GM18517 (cell line): Measurements from ENCODE around the gene CNOT9.
A peak's percentile ranks its signal among the peaks of the same experiment; 100 is the strongest.
"Not testable (repeated sequence)": the region's sequence is repeated elsewhere in the genome, so short reads cannot be mapped to it uniquely, and the experiment has no call there.

Experiments
- ATAC-seq: cut with Tn5 transposase; IDR thresholded peaks from one replicate; pipeline ENCODE4 v1.9.1; 2021; ENCODE audit warnings: mild to moderate bottlenecking, moderate library complexity; ENCODE audit not compliant: unreplicated experiment

CNOT9 gene, protein sequence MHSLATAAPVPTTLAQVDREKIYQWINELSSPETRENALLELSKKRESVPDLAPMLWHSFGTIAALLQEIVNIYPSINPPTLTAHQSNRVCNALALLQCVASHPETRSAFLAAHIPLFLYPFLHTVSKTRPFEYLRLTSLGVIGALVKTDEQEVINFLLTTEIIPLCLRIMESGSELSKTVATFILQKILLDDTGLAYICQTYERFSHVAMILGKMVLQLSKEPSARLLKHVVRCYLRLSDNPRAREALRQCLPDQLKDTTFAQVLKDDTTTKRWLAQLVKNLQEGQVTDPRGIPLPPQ

DNA sequence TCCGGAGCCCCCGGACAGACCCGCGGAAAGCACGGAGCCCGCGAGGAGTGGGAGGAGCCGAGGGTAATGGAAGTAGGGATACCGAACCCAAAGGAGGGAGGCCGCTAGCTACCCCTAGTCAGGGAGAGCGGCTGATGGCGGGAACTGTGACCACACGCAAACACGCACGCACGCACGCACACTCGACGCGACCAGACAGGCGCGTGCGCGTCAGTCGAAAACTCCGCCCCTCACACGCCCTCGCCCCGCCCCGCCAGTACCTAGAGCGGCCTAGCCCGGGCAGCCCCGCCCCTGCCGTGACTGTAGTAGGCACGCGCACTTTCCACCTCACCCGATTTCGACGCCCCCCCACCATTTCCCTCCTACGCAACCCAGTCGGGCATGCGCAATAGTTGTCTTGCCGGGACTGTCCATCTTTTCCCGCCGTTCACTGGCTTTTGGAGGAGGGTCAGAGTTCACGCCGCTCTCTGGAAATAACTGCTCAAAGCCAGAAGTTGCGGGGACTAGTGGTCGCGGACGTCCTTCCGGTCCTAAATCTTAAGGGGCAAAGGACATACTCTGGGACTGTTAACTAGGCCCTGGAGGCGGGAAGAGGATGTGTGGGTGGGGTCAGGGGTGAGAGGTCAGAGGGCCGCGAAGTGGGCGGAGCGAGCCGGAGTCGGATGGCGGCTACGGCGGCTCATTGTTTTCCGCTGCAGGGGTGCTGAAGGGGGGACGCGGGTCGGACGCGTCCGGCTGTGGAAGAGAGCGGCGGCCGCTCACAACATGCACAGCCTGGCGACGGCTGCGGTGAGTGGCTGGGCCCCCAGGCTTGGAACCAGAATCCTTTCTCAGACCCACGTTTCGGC lies at the start of gene CNOT9, which contains the start of gene USP37:
Gene CNOT9, plus strand, starts transcription at position 650 of the 848 bp plus-strand sequence. Its CDS starts 116 bp downstream, at position 766.
Gene USP37, minus strand, starts transcription at position 162 of the 848 bp plus-strand sequence. CDS start 9,698 bp downstream, outside the sequence.
- ATAC-seq = peak; percentile 52

DNA sequence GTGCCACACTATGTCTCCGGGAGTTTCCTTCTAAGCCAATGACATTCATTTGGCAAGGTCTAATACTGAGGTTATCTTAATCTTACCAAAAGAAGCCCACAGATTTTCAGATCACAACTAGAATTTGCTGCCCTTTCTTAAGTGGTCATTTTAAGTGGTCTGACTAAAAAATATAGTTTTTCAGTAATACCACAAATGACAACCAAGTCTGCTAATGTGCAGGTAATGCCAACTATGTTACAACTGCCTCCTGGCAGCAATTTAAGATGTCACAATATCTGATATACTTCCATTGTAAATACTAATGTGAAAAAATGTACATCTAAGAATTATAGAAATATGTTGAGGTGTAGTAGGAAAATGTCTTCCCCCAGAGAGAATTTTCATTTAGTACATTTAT lies 49.8 kb upstream of the CNOT9 start:
- no peak for ATAC-seq

DNA sequence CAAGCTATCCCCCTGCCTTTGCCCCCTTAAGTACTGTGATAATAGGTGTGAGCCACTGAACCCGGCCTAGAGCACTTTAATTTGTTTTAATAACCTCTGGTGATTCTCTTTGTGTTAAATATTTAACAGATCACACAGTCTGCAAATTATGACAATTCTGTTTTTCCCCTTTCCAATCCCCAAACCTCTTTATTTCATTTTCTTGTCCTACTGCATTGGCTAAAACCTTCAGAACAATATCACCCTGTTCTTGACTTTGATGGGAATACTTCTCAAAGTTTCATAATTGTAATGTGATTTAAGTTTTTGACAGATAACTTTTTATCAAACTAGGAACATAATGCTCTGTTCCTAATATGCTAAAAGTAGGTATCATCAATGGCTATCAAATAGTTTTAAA lies 45.0 kb upstream of the CNOT9 start:
- ATAC-seq = no peak

DNA sequence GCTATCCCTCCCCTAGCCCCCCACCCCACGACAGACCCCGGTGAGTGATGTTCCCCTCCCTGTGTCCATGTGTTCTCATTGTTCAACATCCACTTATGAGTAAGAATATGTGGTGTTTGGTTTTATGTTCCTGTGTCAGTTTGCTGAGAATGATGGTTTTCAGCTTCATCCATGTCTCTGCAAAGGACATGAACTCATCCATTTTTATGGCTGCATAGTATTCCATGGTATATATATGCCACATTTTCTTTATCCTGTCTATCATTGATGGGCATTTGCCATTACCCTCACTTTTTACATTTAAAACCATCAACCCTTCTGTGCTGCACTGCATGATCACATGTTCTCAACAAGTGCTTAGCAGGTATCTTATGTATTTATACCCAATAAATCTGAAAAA lies 40.2 kb upstream of the CNOT9 start:
- not testable (repeated sequence) for ATAC-seq

DNA sequence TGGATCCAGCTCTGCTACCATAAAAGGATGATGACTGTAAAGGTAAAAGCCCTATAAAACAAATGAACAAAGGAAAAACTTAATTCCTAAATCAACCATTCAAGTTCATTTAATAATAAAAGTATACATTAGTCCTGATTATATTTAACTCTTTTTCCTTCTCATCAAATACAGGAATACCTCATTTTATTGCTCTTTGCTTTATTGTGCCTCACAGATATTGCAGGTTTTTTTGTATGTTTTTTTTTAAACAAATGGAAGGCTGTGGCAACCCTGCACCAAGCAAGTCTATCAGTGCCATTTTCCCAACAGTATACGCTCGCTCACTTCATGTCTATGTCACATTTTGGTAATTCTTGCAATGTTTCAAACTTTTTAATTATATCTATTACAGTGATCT lies 38.6 kb upstream of the CNOT9 start:
- no peak for ATAC-seq

DNA sequence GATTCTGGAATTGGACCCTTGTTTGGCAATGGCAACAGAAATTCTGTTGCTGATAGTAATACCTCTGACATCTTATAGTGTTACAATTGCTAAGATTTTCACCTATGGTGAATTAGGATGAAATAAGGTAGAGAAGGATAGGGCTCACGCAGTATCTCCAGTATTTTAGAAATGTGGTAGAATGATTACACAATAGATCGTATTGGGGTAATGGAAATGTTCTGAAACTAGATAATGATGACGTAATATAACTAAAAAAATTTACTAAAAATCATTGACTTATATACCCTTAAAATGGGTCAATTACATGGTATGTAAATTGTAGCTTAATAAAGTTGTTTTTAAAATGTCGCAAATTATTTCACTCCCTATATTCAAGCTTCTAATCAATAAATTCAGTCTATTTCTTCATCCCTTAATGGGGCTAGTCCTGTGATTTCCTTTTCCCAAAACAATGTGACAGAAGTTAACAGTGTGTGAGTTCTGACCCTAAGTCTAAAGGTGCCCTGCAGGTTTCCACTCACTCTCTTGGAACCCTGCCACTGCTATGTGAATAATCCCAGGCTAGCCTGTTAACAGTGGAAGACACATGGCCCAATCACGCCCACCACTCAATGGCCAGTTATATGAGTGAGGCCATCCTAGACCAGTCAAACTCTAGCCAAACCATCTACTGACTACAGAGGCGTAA lies 31.7 kb upstream of the CNOT9 start:
- no peak for ATAC-seq

DNA sequence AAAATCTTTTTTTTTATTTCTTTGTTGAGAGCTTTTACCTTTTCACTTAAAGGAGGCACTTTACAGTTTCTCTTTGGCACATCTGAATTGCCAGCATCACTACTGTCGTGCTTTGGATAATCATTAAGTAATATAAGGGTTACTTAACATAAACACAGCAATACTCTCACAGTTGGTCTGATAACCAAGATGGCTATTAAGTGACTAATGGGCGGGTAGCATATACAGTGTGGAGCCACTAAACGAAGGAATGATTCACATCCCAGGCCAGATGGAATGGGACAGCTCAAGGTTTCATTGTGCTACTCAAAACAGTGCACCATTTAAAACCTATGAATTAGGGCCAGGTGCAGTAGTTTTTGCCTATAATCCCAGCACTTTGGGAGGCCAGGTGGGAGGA lies 28.6 kb upstream of the CNOT9 start:
- no peak for ATAC-seq

DNA sequence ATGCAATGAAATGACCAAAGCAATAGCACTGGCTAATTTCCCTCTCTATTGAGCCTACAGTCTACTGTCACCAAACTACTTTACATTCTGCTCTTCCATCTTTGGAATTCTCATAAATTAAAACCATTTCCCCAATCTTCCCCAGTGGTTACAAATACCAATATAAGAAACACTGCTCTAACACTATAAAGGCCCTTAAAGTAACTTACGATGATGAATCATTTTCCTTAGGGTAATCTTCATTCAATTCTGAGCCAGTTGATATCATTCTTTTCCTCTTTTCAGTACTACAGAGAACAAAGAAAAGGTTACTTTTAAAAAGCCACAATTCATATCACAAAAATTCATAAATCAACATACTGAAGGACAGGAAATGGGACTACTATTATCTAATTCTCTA lies 22.6 kb upstream of the CNOT9 start:
- ATAC-seq = no peak

DNA sequence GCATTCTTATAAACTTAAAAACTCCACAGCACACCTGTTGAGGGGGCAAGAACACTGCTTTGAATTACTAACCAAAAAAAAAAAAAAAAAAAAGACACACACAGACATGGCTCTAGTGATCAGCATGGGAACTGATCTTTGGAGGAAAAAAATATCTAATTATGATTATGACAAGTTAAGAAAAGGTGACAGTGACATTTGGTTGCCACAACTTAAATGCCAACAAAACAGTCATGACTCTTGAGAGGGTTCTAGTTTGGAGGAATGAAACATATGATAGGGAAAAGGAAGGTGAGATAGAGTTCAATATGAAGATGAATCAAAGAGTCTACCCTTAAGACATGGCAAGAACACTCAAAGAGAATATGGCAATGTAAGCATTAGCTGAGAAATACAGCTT lies 21.1 kb upstream of the CNOT9 start:
- ATAC-seq = no peak

DNA sequence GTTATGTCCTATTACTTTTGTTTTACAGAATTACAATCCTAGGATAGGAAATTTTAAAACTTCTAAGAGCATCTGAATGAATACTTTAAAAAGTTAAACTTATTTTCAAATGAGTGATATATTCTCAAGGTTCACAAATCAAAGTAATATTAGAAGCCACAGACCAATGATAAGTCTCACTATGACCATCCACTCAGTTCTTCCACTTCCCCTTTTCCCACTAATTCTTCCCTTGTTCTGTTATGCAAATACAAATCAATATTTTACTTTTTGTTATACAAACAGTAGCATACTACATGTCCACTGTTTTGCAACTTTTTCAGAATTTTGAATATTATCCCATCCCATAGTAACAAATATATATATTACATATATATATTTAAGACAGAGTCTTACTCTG lies 20.7 kb upstream of the CNOT9 start:
- ATAC-seq = no peak

DNA sequence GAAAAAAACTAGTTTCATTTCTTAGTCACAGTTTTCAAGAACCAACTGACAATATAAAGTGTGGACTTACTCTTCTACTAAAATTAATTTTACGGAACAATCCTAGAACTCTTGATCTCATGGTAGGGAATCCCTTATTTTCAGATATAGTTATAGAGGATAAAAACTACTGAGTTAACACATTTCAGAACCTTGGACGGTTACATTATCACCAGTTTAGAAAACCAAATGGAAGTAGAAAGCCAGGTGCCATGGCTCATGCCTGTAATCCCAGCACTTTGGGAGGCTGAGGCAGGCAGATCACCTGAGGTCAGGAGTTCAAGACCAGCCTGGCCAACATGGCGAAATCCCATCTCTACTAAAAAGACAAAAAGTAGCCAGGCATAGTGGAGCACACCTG lies 14.4 kb upstream of the CNOT9 start:
- not testable (repeated sequence) for ATAC-seq

DNA sequence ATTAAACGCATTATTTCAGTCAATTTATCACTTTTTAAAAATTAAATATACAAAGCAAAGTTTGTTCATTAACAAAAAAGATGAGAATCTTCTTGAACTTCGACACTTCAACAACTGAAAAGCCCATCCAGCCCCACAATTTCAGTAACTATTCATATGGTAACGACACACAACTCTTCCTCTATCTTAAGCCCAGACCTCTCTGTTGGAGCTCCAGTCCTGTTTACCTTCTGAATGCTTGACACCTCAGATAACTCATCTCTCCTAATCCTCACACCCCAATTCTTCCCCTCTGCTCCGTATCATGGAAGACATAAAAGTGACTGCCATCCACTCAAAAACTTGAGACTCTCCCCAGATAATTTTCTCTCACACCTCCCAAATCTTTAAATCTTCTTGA lies 13.1 kb upstream of the CNOT9 start:
- ATAC-seq = no peak

DNA sequence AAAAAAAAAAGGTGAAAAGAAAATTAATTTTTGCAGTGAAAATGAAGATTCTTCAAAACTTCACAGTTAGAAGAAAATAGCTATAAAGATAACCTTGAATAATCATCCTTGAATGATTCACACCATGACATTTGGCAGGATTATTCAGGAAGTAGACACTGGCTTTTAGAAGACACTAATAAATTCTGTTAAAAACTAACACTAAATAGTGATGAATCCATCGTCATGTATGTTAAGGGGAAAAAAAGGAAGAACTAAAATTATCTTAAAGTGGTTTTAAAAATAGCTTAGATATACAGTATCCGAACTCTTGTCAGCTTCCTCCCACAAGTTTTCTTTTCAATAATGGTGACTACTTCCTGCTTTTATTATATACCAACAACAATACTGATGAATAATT lies 10.7 kb upstream of the CNOT9 start:
- no peak for ATAC-seq

DNA sequence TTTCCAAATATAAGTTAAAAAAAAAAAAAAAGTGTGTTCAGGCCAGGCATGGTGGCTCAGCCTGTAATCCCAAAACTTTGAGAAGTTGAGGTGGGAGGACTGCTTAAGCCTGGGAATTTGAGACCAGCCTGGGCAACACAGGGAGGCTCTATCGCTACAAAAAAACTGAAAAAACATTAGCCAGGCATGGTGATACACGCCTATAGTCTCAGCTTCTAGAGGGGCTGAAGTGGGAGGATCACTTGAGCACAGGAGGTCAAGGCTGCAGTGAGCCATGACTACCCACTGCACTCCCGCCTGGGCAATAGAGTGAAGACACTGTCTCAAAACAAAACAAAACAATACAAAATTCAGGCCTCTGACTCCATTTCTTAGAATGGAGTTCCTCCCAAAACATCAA lies 9.7 kb upstream of the CNOT9 start:
- no peak for ATAC-seq

DNA sequence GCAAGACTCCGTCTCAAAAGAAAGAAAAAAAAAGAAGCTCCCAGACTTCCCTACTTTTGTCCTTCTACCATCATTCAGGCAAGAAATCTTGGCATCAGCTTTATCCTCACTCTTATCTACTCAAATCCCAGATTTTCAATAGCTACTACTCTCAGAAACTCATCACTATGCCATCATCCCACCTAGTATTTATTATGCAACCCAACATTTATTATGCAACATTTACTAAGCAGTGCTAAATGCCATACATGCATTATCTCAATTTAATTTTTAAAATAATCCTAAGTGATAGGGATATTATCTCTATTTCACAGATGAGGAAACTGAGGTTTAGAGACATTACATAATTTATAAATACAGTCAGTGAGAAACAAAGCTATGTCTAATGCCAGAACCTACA lies 4.6 kb upstream of the CNOT9 start:
- no peak for ATAC-seq

DNA sequence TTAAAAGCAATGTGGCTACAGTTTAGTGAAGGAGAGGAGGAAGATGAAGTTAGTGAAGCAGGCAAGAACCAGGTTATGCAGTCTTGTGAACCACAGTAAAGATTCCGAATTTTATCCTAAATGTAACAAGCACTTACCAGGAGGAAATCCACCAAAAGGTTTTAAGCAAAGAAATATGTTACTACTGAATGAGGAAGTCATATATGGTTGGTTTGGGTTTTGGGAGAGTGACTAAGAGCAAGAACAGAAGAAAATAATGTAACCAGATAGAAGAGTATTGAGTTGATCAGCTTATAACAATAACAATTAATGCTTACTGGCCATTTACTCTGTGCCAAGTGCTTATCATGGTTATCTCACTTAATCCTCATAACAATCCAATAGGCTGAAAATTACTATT lies 2.3 kb upstream of the CNOT9 start:
- ATAC-seq = no peak

DNA sequence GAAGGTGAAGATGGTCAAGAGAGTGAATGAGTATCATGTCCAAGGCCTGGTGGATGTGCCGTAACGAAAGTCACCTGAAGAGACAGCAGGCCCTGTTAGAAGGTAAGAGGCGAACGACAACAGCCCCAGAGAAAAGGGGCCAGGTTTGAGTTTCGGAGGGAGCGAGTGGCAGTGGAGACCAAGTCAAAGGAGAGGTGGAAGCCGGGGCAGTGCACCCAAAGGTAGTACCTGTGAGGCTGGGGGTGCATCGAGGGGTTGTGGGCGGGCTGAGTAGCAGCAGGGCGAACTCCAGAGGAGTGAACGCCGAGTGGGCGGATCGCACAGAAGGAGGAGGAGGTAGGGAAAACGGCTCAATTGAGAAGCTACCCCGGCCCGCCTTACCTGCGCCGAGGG lies 846 bp upstream of the CNOT9 start:
- ATAC-seq = peak; percentile 42

DNA sequence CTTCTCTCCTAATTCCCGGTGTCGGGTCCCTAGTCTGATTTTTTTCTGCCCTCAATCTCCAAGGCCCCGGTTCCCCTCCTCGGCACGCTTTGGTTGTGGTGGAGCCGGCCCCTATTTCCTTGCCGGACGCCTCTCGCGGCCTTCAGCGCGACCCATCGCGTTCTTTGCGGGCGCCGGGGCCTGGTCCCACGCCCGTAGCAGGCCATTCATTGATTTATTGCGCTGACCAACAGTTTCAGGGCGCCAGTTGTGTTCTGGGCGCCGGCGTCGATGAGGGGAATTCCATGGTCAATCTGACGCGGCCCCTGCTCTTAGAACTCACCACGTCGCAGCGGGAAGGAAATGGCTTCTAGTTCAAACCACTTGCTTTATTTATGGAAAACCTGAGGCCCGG lies 396 bp downstream of the CNOT9 start:
- ATAC-seq = peak; percentile 26

DNA sequence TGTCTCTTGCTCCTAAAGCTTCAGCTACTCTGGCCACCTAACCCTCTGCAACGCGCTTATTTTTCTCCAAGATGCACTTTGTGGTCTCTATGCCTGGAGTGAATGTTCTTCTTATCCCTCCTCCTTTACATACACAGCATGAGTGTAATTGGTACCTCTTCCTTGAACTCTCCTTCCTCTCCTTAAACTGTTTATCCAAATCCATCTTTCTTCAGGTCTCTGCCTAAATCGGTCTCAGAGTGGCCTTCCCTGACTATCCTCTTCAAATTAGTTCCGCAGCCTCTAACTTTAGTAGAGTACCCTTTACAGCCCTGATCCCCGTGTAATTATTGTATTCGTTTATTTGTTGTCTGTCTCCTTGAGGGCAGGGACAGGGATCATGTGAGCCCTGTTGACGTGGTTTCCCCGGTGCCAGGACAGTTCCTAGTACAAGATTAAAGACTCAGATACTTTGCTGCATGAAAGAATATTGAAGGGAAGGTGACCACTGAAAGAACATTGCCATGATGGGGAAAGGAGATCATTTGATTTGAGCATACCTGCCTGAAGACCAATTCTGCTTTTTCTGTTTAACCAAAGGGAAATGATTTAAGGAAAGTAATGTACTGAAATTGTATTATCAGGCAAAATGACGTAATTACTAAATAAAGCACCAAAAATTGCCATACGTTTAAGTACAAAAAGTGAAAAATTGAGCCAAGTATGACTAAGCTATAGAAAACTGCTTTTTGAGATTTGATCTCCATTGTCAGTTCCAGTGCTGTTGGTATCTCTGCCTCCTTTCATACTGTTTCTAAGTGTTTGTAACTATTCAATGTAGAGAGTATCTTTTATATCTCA lies 1.2 kb downstream of the CNOT9 start:
- ATAC-seq = no peak

DNA sequence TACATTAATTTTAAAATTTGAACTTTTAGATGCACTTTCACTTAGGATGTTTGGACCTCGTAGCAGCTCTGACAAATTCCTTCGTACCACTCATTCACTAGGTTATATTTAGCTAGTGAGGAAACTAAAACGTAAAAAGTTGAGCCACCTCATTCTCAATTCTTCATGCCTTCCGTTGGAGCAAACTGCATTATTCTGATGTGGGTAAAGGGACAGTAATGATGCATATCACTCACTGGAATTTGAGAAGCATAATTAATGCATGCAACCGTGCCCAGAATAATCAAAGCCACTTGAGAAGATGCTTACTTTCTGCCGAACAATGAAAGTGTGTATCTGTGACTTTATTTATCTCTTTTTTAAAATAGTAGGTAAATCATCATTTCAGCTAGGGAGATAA lies 2.2 kb downstream of the CNOT9 start:
- ATAC-seq = no peak

DNA sequence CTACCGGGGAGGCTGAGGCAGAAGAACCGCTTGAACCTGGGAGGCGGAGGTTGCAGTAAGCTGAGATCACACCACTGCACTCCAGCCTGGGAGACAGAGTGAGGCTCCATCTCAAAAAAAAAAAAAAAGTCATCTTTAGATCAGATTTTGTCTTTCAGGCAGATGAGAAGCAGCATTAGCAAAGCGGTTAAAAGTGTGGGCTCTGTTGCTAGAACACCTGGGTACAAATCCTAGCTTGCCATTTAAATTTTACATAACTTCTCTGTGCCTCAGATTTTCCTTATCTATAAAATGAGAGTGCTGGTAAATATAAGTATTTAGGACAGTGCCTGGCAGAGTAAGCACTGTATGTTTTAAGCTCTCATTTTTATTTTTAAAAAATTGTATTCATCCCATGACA lies 8.2 kb downstream of the CNOT9 start:
- ATAC-seq = no peak
